SU-DHL-6 (cell line): ENCODE data around the gene SLC18A3.

Experiments
- H2AFZ ChIP-seq: fragments of 200-600 bp; sonication (generic); 2 replicates; pipeline ENCODE4 v1.6.1; 2014; ENCODE audit warnings: low read depth, mild to moderate bottlenecking, moderate library complexity, mixed read lengths, antibody characterized with exemption, low read length; ENCODE audit not compliant: severe bottlenecking
- H3F3A ChIP-seq: fragments of 200-600 bp; shearing (Covaris generic); 2 replicates; pipeline ENCODE4 v1.6.0; 2016; ENCODE audit warnings: antibody characterized with exemption, mild to moderate bottlenecking; ENCODE audit not compliant: insufficient read depth
- H3K27ac ChIP-seq: fragments of 200-600 bp; sonication (generic); 2 replicates; pipeline ENCODE4 v1.5.1; 2016; ENCODE audit warnings: low read depth, mild to moderate bottlenecking, low read length, moderate library complexity, mixed read lengths
- H3K27me3 ChIP-seq: fragments of 200-600 bp; sonication (generic), shearing (Covaris generic); 2 replicates; pipeline ENCODE4 v1.6.0; 2014; ENCODE audit warnings: mild to moderate bottlenecking, low read length
- H3K36me3 ChIP-seq: fragments of 200-600 bp; sonication (generic); 2 replicates; pipeline ENCODE4 v1.6.1; 2014; ENCODE audit warnings: mild to moderate bottlenecking, low read length, mixed read lengths
- H3K4me2 ChIP-seq: fragments of 300-600, 200-600 bp; shearing (Covaris generic), sonication (generic); 2 replicates; pipeline ENCODE4 v1.6.0; 2014; ENCODE audit warnings: low read length, low read depth, mild to moderate bottlenecking; ENCODE audit not compliant: poor library complexity, severe bottlenecking
- H3K4me3 ChIP-seq: fragments of 200-600 bp; sonication (generic); 2 replicates; pipeline ENCODE4 v1.5.1; 2014; ENCODE audit warnings: antibody characterized with exemption, low read length, mild to moderate bottlenecking, mixed read lengths; ENCODE audit not compliant: insufficient read depth, poor library complexity, severe bottlenecking
- H3K79me2 ChIP-seq: fragments of 200-600 bp; sonication (generic); 2 replicates; pipeline ENCODE4 v1.6.1; 2014; ENCODE audit warnings: mild to moderate bottlenecking, low read length, moderate library complexity; ENCODE audit not compliant: insufficient read depth
- H3K9ac ChIP-seq: fragments of 200-600 bp; sonication (generic); 2 replicates; pipeline ENCODE4 v1.7.0; 2014; ENCODE audit warnings: mild to moderate bottlenecking, low read length
- H3K9me2 ChIP-seq: fragments of 200-600 bp; sonication (generic); replicated peaks from 2 replicates; pipeline ENCODE4 v1.6.1; 2014; ENCODE audit warnings: low read length; ENCODE audit not compliant: insufficient read depth
- H3K9me3 ChIP-seq: fragments of 200-600 bp; sonication (generic); 2 replicates; pipeline ENCODE4 v1.6.1; 2014; ENCODE audit warnings: low read length, mixed read lengths; ENCODE audit not compliant: insufficient read depth
- H4K20me1 ChIP-seq: fragments of 200-600 bp; sonication (generic); 2 replicates; pipeline ENCODE4 v1.6.1; 2014; ENCODE audit warnings: low read depth, mild to moderate bottlenecking, antibody characterized with exemption, low read length, moderate library complexity, mixed read lengths
- CTCF ChIP-seq: fragments of 200-600 bp; sonication (generic); IDR thresholded peaks from one replicate; pipeline ENCODE4 v1.5.1; 2017; ENCODE audit warnings: antibody characterized with exemption, mild to moderate bottlenecking, low read length, moderate library complexity; ENCODE audit not compliant: insufficient read depth, poor library complexity, severe bottlenecking
- EZH2phosphoT487 ChIP-seq: fragments of 200-600 bp; sonication (generic), shearing (Covaris generic); conservative IDR thresholded peaks from 2 replicates; pipeline ENCODE4 v1.6.1; 2018; ENCODE audit warnings: mild to moderate bottlenecking, antibody characterized with exemption, low read length, moderate library complexity, mixed read lengths

Gene SLC18A3

GRCh38 chr10:49575489-49576072 lies 34.5 kb upstream of the SLC18A3 start:
- Histone ChIP-seq H4K20me1 (no peaks in the 10 kb centered on the region), H3K9me3 (no peaks in the 10 kb centered on the region), H3K79me2 (no peaks in the 10 kb centered on the region), H2AFZ (no peak overlapping the region), H3K4me2 (no peak overlapping the region), H3K9ac (no peak overlapping the region), H3K27me3 (no peaks in the 10 kb centered on the region), H3K9me2 (no peaks in the 10 kb centered on the region), H3F3A (no peaks in the 10 kb centered on the region), H3K27ac (no peak overlapping the region), H3K36me3 (no peaks in the 10 kb centered on the region), H3K4me3 (no peak overlapping the region)
- TF ChIP-seq CTCF (no peak), EZH2phosphoT487 (no peak)

- Histone ChIP-seq H3K27ac (no peak overlapping the region), H3K9me3 (no peaks in the 10 kb centered on the region), H3K79me2 (no peaks in the 10 kb centered on the region), H3K27me3 (no peaks in the 10 kb centered on the region), H3K9me2 (no peaks in the 10 kb centered on the region), H3K4me3 (no peak overlapping the region), H2AFZ (no peak overlapping the region), H3K36me3 (no peaks in the 10 kb centered on the region), H3K9ac (no peak overlapping the region), H3K4me2 (no peak overlapping the region), H3F3A (no peaks in the 10 kb centered on the region), H4K20me1 (no peaks in the 10 kb centered on the region)
- TF ChIP-seq EZH2phosphoT487: no peak
Observed at GRCh38 chr10:49577182-49577925, 32.8 kb upstream of the SLC18A3 start.

GRCh38 chr10:49578392-49578791 lies 31.7 kb upstream of the SLC18A3 start:
- no peaks in the 10 kb centered on the region for H4K20me1 ChIP-seq
- H3K4me2 ChIP-seq: no peak overlapping the region
- no peaks in the 10 kb centered on the region for H3K27me3 ChIP-seq
- H3K27ac ChIP-seq: no peak overlapping the region
- no peaks in the 10 kb centered on the region for H3F3A ChIP-seq
- no peak overlapping the region for H2AFZ ChIP-seq
- H3K9me2 ChIP-seq: no peaks in the 10 kb centered on the region
- H3K36me3 ChIP-seq: no peaks in the 10 kb centered on the region
- H3K9me3 ChIP-seq: no peaks in the 10 kb centered on the region
- no peak overlapping the region for H3K4me3 ChIP-seq
- no peaks in the 10 kb centered on the region for H3K79me2 ChIP-seq
- no peak for TF ChIP-seq CTCF
- TF ChIP-seq EZH2phosphoT487: no peak
- no peak overlapping the region for H3K9ac ChIP-seq

GRCh38 chr10:49579621-49580020 lies 30.5 kb upstream of the SLC18A3 start:
- H3K27me3 ChIP-seq: no peaks in the 10 kb centered on the region
- H3F3A ChIP-seq: no peaks in the 10 kb centered on the region
- H3K79me2 ChIP-seq: no peaks in the 10 kb centered on the region
- H3K27ac ChIP-seq: no peak overlapping the region
- H3K4me2 ChIP-seq: no peak overlapping the region
- no peak overlapping the region for H3K4me3 ChIP-seq
- TF ChIP-seq EZH2phosphoT487: no peak
- no peak for TF ChIP-seq CTCF
- H2AFZ ChIP-seq: no peak overlapping the region
- no peaks in the 10 kb centered on the region for H3K9me2 ChIP-seq
- H3K9ac ChIP-seq: no peak overlapping the region
- H4K20me1 ChIP-seq: no peaks in the 10 kb centered on the region
- no peaks in the 10 kb centered on the region for H3K9me3 ChIP-seq
- no peaks in the 10 kb centered on the region for H3K36me3 ChIP-seq
